NCI-H1092 treated with DMSO at 0.1 percent for 48 hours (cell line): ENCODE data around the gene ZBTB46.
"Not testable (repeated sequence)": the region's sequence is repeated elsewhere in the genome, so short reads cannot be mapped to it uniquely, and the experiment has no call there.

Experiments used
- DNase-seq: peaks from one replicate; lab custom pipeline; 2025; lab: John Stamatoyannopoulos, UW

ZBTB46 gene

DNA sequence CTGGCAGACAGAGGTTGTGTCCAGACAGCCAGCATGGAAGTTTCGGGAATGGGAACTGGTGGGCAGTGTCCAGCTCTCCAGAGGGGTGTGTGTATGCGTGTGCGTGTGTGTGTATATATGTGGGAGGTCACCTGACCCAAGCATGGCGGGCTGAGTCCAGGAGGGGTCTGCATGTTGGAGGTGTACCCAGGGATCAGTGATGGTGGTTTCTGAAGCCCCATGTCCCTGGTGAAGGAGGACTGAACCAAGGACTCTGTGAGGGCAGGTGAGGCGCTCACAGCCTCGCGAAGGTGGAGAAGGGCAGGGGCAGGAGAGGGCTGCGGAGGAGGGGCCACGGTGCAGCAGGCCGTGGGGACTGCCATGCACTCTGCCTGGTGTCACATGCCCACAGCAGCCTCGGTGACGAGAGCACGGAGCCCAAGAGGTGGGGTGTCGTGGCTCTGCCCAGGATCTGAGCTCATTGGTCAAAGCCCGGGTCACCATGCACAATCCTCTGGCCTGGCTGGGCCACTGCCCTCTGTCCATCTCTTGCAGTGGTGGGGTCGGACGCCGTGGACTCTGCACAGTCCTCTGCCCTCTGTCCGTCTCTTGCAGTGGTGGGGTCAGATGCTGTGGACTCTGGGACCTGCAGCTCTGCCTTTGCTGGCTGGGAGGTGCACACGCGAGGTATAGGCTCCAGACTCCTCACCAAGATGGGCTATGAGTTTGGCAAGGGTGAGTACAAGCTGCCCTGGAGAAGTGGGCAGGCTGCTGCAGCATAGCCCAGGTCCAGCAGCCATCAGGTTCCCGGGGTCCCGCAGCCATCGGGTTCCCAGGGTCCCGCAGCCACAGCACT, 96.7 kb downstream of the ZBTB46 start:
- no peak for DNase-seq

DNA sequence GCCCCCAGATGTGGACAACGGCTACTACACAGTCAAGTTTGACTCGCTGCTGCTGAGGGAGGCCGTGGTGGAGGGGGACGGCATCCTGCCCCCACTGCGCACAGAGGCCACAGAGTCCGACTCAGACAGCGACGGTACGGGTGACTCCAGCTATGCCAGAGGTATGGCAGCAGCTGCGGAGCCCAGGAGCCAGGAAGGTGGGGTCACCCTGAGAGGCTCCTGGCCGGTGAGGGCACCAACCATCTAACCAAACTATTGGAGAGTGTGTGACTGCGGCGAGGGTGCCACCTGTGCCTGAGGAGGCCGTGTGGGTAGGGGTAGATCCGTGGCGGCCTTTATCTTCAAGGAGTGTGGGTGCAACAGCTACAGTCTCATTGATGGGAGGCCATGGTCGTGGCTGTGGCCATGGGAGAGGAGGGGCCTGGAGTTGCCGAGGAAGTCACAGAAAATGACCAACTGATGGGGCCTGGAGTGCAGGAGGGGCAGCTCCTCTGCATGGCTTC, 97.4 kb downstream of the ZBTB46 start:
- DNase-seq = no peak

DNA sequence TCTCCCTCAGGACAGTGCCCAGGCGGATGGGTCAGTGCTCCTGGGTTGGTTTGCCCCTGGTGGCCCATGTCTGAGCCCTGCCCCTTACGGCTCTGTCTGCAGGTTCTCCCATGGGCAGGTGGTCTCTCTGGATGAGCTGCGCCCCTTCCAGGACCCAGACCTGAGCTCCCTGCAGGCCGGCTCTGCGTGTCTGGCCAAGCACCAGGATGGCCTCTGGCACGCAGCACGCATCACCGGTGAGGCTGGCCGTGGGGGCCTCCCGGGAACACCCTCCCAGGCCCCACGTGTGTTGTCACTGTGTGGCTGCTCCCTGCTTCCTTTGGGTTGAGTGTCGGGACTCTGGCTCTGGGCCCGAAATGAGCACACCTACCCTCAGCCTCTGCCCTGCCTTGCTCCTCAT, 97.9 kb downstream of the ZBTB46 start:
- no peak for DNase-seq

DNA sequence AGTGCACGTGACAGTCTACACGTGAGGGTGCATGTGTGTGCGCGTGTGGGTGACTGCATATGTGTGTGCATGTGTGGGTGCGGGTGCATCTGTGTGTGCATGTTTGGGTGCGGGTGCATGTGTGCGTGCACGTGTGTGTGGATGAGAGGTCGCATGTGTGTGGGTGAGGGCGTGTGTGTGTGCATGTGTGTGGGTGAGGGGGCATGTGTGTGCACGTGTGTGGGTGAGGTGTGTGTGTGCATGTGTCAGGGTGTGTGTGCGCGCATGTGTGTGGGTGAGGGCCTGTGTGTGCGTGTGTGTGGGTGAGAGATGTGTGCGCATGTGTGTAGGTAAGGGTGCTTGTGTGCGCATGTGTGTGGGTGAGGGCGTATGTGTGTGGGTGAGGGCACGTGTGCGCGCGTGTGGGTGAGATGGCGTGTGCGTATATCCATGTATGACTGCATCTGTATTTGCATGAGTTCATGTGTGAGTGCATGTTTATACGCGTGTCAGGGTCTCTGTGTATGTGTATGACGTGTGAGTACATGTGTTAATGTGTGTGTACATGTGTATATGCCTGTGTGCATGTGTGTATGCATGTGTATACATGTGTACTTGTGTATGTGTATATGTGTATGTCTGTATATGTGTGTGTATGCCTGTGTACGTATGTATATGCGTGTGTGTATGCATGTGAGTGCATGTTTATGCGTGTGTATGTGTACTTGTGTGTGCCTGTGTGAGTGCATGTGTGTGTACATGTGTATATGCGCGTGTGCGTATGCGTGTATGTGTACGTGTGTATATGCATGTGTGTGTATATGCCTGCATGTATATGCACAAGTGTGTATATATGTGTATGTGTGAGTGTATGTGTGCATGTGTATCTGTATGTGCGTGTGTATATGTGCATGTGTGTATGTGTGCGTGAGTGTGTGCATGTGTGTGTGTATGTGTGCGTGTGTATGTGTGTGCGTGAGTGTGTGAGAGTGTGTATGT, 98.7 kb downstream of the ZBTB46 start:
- no peak for DNase-seq

DNA sequence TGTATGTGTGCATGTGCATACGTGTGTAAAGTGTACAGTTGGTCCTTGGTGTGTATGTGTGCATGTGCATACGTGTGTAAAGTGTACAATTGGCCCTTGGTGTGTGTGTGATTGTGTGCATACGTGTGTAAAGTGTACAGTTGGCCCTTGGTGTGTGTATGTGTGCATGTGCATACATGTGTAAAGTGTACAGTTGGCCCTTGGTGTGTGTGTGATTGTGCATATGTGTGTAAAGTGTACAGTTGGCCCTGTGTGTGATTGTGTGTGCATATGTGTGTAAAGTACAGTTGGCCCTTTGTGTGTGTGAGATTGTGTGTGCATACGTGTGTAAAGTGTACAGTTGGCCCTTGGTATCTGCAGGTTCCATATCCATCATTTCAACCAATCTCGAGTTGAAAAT, 99.7 kb downstream of the ZBTB46 start:
- DNase-seq = no peak

DNA sequence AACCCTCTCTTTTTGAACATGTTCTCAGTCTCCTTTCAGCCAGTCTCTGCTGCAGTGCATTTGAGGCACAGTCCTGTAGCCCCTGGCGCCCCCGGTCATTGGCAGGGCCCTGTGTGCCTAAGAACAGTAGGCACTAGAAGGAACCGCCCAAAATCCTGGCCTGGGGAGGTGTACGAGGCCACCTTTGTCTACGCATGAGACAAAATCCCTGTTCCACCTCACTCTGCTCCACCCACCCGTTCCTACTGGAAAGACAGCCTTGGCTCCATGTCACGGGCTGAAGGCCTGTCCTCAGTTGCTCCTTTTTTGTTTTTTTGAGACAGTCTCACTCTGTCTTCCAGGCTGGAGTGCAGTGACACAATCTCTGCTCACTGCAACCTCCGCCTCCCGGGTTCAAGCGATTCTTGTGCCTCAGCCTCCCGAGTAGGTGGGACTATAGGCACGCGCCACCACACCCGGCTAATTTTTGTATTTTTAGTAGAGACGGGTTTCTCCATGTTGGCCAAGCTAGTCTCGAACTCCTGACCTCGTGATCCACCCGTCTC, 100.8 kb downstream of the ZBTB46 start:
- DNase-seq = not testable (repeated sequence)

DNA sequence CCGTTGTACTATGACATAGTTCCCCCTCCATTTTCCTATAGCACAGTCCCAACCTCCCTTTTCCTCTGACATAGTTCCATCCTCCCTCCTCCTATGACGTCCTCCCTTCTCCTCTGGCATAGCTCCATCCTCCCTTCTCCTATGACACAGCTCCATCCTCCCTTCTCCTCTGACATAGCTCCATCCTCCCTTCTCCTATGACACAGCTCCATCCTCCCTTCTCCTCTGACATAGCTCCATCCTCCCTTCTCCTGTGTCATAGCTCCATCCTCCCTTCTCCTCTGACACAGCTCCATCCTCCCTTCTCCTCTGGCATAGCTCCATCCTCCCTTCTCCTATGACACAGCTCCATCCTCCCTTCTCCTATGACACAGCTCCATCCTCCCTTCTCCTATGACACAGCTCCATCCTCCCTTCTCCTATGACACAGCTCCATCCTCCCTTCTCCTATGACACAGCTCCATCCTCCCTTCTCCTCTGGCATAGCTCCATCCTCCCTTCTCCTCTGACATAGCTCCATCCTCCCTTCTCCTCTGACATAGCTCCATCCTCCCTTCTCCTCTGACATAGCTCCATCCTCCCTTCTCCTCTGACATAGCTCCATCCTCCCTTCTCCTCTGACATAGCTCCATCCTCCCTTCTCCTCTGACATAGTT, 108.0 kb downstream of the ZBTB46 start:
- DNase-seq = not testable (repeated sequence)

DNA sequence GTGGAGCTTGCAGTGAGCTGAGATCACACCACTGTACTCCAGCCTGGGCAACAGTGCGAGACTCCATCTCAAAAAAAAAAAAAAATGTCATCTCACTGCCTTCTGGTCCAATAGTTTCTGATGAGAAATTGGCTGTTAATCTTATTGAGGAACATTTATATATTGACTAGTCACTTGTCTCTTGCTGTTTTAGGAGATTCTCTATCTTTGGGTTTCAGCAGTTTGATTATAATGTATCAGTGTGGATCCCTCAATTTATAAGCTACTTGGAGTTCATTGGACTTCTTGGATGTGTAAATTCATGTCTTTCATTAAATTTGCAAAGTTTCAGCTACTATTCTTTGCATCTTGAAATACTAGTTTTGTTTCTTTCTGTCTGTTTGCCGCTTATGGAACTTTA, 112.1 kb downstream of the ZBTB46 start:
- DNase-seq = no peak

DNA sequence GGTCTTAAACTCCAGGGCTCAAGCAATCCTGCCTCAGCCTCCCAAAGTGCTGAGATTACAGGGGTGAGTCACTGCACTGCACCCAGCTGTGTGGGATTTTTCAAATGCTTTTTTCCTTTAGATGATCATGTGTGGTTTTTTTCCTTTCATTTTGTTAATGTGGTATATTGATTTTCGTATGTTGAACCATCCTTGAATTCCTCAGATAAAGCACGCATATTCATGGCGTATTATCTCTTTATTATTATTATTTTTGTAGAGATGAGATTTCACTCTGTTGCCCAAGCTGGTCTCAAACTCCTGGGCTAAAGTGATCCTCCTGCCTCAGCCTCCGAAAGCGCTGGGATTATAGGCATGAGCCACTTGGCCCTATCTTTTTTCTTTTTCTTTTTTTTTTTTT, 116.2 kb downstream of the ZBTB46 start:
- DNase-seq = no peak

DNA sequence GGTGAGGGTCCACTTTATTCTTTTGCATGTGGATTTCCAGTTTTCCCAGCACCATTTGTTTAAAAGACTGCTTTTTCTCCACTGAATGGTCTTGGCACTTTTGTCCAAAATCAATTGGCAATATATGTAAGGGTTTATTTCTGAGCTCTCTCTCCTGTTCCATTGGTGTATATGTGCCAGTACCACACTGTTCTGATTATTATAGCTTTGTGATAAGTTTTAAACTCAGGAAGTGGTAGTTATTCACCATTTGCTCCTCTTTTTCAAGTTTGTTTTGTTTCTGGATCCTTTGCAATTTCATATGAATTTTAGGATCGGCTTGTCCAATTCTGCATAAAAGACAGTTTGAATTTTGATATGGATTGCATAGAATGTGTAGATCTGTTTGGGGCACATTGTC, 118.9 kb downstream of the ZBTB46 start:
- no peak for DNase-seq

DNA sequence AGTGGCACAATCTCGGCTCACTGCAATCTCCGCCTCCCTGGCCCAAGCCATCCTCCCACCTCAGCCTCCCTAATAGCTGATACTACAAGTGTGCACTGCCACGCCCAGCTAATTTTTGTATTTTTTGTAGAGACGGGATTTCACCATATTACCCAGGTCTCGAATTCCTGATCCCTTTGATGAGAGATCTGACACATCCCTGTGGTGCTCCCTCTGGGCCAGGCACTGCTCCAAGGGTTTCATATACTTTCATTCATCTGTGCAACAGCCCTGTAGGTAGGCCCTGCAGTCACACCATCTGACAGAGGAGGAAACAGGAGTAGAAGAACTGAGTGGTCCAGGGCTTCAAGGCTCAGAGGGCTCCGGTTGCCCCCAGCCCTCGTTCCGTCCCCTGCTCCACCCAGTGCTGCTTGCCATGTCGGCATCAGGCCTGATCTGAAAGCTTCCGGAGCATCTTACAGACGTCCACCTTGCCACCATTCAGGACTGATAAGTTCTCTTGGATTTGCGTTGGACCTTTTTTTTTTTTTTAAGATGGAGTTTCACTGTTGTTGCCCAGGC, 119.9 kb downstream of the ZBTB46 start:
- DNase-seq = no peak

DNA sequence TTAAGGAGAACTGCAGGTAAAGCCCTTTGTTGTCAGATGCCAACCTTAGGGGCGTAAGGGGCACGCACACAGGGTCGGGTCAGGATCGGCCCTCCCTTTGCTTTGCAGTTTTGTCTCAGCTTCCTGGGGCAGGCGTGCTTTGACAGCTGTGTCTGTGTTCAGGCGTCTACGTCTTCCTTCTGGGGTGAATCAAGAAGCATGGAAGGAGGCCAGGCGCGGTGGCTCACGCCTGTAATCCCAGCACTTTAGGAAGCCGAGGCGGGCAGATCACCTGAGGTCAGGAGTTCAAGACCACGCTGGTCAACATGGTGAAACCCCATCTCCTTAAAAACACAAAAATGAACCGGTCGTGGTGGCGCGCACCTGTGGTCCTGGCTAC, 121.9 kb downstream of the ZBTB46 start:
- no peak for DNase-seq

DNA sequence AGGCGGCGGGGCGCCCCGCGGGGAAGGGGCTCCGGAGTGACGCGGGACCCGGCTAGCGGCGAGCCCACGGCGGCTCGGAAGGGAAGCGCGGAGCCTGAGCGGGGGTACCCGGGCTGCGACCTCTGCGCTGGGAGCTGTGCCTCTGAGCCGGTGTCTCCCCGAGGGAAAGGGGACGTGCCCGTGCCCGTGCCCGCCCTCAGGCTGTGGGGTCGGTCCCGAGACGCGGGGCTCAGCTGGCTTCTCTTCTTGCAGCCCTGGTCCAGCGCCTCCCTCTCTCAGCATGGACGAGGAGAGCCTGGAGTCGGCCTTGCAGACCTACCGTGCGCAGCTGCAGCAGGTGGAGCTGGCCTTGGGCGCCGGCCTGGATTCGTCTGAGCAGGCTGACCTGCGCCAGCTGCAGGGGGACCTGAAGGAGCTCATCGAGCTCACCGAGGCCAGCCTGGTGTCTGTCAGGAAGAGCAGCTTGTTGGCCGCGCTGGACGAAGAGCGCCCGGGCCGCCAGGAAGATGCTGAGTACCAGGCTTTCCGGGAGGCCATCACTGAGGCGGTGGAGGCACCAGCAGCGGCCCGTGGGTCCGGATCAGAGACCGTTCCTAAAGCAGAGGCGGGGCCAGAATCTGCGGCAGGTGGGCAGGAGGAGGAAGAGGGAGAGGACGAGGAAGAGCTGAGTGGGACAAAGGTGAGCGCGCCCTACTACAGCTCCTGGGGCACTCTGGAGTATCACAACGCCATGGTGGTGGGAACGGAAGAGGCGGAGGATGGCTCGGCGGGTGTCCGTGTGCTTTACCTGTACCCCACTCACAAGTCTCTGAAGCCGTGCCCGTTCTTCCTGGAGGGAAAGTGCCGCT, 122.5 kb downstream of the ZBTB46 start:
- DNase-seq = no peak

DNA sequence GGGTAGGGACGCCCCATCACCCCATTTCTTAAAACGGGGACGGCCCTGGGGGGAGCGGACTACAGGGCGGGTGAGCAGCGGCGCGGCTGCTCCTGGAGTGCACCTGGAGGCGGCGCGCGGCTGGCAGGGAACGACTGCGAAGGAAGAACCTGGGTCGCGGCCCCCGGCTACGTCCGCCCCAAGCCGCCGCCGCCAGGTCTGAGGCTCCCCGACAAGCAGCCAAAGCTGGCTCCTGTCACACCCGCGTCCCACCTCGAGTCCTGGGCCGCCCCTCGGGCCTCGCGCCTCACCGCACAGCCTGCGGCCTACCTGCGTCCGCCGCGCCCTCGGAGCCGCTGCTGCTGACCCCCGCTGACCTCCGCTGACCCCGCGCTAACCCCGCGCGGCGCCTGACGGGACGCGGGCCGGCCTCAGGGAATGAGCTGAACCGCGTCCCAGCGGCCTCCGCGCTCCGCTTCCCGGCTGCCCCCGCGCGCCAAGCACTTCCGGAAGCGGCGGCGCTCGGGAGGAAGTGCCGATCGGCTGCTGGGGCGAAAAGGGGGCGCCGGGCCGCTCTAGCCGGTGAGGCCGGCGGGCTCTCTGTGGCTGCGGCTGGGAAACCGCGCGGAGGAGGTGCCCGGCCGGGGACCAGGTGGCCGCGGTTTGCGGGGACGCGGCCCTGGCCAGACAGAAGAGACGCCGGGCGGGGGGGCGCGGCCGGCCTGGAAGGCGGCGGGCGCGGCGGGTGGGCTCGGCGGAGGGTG, 123.3 kb downstream of the ZBTB46 start, which contains the start of the genes ARFRP1 and ZGPAT:
ARFRP1 (minus strand) TSS at position 419 of the 743 bp plus-strand sequence. CDS start 885 bp downstream, outside the sequence.
ZGPAT (plus strand) TSS at position 482 of the 743 bp plus-strand sequence. CDS start 542 bp downstream, outside the sequence.
- peak; percentile 87 for DNase-seq

DNA sequence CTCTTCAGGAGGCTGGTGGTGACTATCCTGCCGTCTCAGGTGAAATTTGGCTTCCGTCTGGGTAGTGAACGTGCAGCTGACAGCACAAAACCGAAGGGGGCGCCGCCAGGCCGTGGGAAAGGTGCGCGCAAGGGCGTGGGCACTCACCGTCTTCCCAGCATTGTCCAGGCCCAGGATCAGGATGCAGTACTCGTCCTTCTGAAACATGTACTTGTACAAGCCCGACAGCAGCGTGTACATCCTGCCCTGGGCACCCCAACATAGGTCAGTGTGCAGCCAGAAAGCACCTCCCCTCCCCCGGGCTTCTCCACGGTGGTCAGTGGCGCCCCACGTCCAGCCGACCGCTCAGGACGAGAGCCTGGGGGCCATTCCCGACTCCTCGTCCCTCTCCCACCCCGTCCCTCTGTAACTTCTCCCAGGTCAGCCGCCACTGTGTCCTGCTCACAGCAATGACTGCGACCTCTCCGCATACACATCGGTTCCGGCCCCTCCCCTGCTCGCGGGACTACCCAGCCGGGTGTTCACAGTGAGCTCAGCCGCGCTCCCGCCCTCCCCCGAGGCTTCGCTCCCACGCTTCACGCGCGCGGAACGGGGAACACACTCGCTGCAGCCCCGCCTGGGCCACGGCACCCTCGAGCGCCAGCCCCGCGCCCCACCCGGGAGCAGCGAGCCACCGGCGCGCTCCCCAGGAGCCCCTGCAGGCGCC, 124.1 kb downstream of the ZBTB46 start:
- no peak for DNase-seq

DNA sequence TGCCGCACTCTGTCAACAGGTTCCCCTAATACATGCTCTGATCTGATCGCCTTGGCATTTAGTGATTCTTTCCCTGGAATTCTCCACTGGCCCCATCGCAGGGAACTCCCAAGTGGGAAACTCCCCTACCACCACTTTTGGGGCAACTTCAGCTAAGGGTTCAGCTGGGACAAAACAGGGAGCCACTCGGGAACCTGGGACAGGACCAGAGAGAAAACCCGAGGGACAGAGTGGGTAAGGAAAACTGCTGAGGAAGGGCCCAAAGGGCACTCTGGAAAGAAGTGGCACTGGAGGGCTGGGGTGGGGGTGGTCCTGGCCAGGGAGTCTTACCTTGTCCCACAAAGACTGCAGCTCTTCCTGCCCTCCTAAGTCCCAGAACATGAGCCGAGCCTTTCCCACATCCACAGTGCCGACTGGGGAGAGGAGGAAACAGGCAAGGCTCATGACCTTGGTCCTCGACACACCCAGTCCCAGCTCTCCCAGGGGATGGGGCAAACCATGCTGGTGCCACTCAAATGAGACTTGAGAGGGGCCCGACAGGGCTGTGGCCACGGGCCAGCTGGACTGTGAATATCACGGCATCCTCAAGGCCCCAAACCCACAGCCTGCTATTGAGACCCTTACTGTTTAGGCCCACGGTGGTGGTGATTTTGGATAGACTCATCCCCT, 124.9 kb downstream of the ZBTB46 start:
- DNase-seq = no peak

DNA sequence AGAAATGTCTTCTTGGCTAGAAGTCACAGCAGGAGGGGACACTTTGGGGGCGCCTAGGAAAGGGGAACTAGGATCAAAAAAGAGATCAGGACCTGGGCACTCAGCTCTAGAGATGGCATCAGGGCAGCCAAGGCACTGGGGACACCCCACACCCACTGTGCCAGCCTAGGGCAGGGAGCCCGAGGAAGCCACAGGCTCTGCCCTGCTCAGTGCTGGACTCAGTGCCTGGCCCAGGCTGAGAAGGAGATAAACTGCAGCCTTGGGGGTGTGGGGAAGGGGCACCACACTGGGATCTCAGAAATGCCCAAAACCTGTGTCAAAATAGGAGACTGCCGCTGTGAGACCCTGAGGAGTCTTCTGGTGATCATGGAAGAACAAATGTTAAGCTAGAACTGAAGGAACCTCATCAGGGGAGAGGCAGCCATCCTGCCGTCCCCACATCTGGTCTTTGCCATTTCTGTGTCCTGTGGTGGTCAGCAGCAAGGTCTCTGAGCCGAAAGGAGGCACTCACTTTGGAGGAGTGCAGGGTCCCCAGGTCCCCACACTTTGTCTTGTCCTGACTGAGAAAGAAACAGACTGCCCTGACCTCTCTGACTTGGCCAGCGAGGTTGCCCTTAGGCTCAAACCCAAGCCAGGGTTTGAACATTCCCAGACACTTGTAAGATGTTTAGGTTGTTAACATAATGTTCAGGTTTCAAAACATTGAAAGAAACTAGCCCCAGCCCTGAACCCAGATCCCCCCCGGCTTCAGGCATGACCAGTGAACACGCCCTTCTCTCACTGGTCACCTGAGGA, 125.6 kb downstream of the ZBTB46 start:
- DNase-seq = no peak

DNA sequence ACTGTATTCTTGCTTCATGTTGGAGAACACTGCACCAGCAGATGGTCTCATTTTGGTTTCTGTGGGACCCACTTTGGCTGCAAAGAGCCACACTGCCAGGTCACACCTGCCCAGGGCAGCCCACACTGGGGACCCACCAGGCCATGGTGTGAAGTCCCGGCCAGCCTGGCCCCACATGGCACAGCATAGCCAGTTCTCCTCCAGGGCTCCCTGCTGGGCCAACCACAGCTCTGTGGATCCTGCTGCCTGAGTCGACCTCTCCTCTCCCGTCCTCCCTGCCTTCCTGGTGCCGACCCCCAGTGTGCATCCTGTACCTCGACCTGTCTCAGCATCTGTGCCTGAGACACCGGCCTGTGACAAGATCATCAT, 126.3 kb downstream of the ZBTB46 start:
- no peak for DNase-seq
